NCI-H2081 treated with DMSO at 0.1 percent for 48 hours (cell line): ENCODE measurements around the gene SIGLEC1.

Experiments
- DNase-seq: peaks from one replicate; lab custom pipeline; 2025; lab: John Stamatoyannopoulos, UW

Gene SIGLEC1

GRCh38 chr20:3701061-3701998, 11.1 kb downstream of the SIGLEC1 start:
- no peak for DNase-seq

- no peak for DNase-seq
These were observed 13.4 kb downstream of the SIGLEC1 start for GRCh38 chr20:3699037-3699436.

- DNase-seq, result no peak
These were observed 13.8 kb downstream of the SIGLEC1 start for GRCh38 chr20:3698591-3699001.

- no peak for DNase-seq
These were observed 14.7 kb downstream of the SIGLEC1 start for GRCh38 chr20:3697588-3698305.

GRCh38 chr20:3696745-3697587, 15.4 kb downstream of the SIGLEC1 start:
- DNase-seq, result no peak

- no peak for DNase-seq
These were observed 16.2 kb downstream of the SIGLEC1 start for GRCh38 chr20:3696200-3696599.

GRCh38 chr20:3694864-3695263, 17.5 kb downstream of the SIGLEC1 start:
- DNase-seq, result no peak

- no peak for DNase-seq
These were observed 19.0 kb downstream of the SIGLEC1 start for GRCh38 chr20:3693376-3693775.

GRCh38 chr20:3692706-3693294, 19.6 kb downstream of the SIGLEC1 start:
- DNase-seq, result no peak

- no peak for DNase-seq
These were observed 20.5 kb downstream of the SIGLEC1 start for GRCh38 chr20:3691897-3692296.

GRCh38 chr20:3691306-3691705, 21.1 kb downstream of the SIGLEC1 start:
- DNase-seq, result no peak

- no peak for DNase-seq
These were observed 22.0 kb downstream of the SIGLEC1 start for GRCh38 chr20:3690413-3690812.

- no peak for DNase-seq
These were observed 22.4 kb downstream of the SIGLEC1 start for GRCh38 chr20:3689978-3690377.

- no peak for DNase-seq
These were observed 24.7 kb downstream of the SIGLEC1 start for GRCh38 chr20:3687655-3688054.

GRCh38 chr20:3686867-3687321, 25.5 kb downstream of the SIGLEC1 start:
- DNase-seq, result no peak

- DNase-seq, result no peak
These were observed 26.0 kb downstream of the SIGLEC1 start for GRCh38 chr20:3686421-3686820.

- DNase-seq, result no peak
These were observed 27.1 kb downstream of the SIGLEC1 start for GRCh38 chr20:3685341-3685740.

GRCh38 chr20:3681931-3682781, 30.2 kb downstream of the SIGLEC1 start, which contains the start of gene ADAM33:
Gene ADAM33, minus strand, starts transcription at chr20:3682010. Its CDS starts 6 bp downstream, at chr20:3682004.
- no peak for DNase-seq

- DNase-seq, result no peak
These were observed 31.0 kb downstream of the SIGLEC1 start for GRCh38 chr20:3681352-3681930.

GRCh38 chr20:3680701-3681351, 31.6 kb downstream of the SIGLEC1 start:
- no peak for DNase-seq
